ENCODE measurements around the gene PAX7.
"Not testable (repeated sequence)": the region's sequence is repeated elsewhere in the genome, so short reads cannot be mapped to it uniquely, and the experiment has no call there.

The PAX7 gene

GRCh38 chr1:18730321-18730720 lies 99.7 kb downstream of the PAX7 start:
- no peak for DNase-seq (ENCODE audit: low read depth in 2 of 2)

DNA sequence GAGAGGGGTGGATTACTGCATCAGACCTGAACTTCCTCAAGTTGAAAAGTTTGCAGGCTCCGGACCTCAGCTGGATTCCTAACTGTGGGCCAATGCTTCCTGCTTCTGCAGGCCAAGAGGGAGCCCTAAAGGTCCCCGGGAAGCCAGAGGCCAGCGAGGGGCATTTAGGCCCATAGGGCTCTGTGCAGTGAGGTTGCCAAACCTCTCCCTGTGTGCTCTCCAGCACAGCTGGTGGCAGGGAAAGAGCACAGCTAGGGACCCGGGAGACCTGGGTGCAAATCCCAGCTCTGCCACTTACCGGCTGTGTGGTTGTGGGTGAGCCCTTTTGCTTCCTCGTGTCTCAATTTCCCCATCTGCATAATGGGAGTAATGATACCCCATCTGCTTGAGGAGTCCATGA lies 100.5 kb downstream of the PAX7 start:
- DNase-seq (ENCODE audit: low read depth in 2 of 2) = no peak

GRCh38 chr1:18731591-18732235 lies 101.1 kb downstream of the PAX7 start:
- no peak for DNase-seq (ENCODE audit: low read depth in 2 of 2)

DNA sequence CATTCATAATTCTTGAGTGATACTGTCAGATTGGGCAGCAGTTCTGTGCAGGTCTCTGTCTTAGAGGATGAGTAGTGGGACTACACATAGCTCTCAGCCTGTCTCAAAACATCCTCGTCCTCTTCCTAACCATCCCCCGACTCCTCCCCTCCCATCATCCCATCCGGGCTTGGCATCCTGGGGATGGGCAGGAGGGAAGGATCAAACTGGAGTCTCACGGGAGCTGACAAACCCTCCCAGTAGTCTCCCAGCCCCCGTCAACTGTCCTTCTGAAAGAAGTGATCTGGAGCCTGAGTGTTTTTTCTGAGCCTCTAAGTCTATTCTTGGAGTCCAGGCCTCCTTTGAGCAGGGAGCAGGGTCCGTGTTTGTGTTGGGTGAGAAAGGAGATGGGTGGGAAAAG lies 102.0 kb downstream of the PAX7 start:
- no peak for DNase-seq (ENCODE audit: low read depth in 2 of 2)

DNA sequence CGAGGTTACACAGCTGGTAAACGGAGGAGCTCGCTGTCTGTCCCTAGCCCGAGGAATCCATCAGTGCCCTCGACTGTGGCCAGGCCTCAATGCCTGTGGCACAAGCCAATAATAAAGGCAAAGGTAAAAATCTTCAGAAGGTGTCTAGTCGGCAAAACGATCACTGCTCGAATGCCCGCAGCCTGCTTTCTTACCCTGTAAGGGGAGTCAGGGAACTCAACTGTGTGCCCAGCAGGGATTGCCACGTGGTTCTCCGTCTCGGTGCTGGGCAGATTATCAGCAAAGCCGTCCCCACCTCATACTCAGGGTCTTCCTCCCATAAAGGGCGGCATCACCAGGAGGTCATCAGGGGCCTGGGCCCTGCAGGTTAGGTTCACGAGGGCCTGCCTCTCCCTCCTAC lies 103.4 kb downstream of the PAX7 start:
- DNase-seq (ENCODE audit: low read depth in 2 of 2) = no peak

GRCh38 chr1:18734461-18735223 lies 104.0 kb downstream of the PAX7 start:
- DNase-seq (ENCODE audit: low read depth in 2 of 2) = no peak

DNA sequence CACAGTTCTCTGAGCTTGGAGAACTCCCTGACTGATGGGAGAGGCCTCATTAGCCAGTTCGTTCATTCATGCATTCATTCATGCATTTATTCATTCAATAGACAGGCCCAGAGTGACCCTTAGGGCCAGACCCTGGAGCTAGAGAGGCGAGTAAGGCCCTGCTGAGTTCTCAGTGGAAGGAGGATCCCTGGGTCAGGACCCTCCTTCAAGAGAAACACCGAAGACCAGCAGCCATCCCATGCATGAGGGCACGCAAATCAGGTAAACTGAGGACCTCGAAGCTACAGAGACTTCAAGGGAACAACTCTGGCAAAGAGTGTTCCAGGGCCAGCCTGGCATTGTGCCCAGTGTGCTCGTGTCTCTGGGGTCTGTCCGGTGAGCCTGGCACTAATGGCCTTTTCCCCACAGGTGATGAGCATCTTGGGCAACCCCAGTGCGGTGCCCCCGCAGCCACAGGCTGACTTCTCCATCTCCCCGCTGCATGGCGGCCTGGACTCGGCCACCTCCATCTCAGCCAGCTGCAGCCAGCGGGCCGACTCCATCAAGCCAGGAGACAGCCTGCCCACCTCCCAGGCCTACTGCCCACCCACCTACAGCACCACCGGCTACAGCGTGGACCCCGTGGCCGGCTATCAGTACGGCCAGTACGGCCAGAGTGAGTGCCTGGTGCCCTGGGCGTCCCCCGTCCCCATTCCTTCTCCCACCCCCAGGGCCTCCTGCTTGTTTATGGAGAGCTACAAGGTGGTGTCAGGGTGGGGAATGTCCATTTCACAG lies 104.8 kb downstream of the PAX7 start:
- no peak for DNase-seq (ENCODE audit: low read depth in 2 of 2)

- DNase-seq (ENCODE audit: low read depth in 2 of 2) = no peak
These were observed 106.3 kb downstream of the PAX7 start for GRCh38 chr1:18736958-18737357.

DNA sequence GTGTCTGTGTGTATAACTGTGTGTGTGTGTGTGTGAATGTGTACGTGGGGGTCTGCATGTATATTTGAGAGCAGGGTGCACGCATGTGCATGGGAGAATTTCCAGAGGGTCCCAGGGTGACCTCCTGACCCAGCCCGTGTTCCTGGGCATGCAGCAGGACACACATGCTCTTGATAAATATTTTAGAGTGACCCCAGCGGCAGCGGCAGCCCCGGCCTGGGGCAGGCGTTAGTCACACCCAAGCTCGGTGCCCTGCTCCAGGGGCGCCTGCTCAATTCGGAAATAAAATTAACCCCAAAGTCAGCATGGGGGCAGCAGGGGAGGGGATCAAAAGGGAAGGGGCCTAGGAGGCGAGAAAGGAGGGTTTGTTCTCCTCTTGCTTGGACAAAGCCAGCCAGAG lies 107.5 kb downstream of the PAX7 start:
- no peak for DNase-seq (ENCODE audit: low read depth in 2 of 2)

DNA sequence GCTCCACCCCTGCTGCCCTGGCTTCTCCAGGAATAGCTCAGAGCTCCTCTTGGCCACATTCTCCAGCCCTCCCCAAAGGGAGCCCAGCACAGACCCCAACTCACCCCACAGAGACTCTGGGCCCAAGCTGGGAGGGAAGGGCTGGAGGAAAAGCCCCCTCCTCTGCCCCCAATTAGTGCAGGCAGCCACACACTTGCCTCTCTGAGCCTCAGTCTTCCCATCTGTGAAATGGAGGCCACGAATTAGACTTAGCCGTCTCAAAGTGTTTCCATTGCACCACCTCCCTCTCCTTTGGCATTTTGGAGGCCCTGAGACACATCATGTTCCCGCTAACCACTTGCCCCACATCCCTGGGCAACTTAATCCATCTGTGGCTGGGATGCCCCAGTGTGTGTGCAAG lies 108.0 kb downstream of the PAX7 start:
- DNase-seq (ENCODE audit: low read depth in 2 of 2) = no peak

DNA sequence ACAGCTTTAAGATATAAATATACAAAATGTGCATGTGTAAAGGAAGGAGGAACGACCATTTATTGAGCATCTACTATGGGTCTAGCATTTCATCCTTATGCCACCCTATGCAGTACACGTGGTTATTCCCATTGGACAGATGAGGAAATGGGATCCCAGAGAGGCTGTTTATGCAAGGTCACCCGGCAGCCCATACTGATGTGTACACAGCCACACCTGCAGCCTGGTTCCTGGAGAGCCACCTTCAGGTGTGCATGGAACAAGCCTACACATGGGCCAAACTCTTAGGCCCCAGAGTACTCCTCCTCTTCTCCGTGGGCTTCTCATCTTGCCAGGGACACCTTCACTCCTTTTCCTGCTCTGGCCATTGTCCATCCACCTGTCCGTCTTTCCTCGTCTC lies 108.8 kb downstream of the PAX7 start:
- no peak for DNase-seq (ENCODE audit: low read depth in 2 of 2)

DNA sequence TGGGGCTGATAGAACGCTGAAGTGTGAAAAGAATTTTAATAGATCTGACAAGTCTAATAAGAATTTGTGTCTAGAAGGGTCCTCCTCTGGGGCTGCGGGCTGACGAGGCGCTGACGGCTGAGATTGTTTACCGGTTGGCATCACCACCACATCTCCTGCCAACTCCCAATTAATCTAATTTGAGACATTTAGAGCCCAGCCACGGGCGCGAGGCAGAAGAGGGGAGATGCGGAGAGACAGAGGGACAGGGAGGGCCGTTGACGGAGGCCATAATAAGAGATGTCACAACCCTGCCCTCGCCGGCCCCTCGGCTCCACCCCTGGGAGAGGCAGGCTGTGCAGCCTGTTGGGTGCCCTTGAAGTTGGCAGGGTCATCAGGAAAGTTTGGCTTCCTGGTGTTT lies 109.3 kb downstream of the PAX7 start:
- DNase-seq (ENCODE audit: low read depth in 2 of 2) = no peak

DNA sequence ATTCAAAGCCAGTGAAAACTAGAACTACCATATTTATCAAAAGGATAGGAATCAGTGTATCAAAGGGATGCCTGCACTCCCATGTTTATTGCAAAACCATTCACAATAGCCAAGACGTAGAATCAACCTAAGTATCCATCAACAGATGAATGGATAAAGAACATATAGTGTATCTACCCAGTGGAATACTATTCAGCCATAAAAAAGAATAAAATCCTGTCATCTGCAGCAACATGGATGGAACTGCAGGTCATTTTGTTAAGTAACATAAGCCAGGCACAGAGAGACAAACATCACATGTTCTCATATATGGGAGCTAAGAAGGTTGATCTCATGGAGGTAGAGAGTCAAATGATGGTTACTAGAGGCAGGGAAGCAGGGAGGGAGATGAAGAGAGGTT lies 110.0 kb downstream of the PAX7 start:
- no peak for DNase-seq (ENCODE audit: low read depth in 2 of 2)

DNA sequence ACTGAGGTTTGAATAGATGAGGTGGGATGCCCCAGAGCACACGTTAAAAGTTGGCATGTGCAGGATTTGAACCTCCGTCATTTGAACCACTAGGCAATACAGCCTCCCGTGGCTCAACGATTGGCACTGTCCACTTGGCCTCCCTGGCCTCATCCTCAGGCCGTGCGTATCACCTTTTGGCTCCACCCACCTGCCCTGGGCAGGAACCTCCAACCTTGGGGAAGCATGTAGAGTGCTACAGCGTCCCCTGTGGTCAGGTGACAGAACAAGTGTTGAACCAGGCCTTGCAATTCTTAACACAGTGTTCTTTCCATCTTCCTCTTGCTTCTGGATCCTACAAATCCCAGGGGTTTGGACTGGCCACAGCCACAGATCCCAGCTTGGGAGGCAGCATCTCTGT lies 112.6 kb downstream of the PAX7 start:
- DNase-seq (ENCODE audit: low read depth in 2 of 2) = no peak

GRCh38 chr1:18744381-18744780 lies 113.7 kb downstream of the PAX7 start:
- not testable (repeated sequence) for DNase-seq (ENCODE audit: low read depth in 2 of 2)

GRCh38 chr1:18746981-18747380 lies 116.3 kb downstream of the PAX7 start:
- no peak for DNase-seq (ENCODE audit: low read depth in 2 of 2)

DNA sequence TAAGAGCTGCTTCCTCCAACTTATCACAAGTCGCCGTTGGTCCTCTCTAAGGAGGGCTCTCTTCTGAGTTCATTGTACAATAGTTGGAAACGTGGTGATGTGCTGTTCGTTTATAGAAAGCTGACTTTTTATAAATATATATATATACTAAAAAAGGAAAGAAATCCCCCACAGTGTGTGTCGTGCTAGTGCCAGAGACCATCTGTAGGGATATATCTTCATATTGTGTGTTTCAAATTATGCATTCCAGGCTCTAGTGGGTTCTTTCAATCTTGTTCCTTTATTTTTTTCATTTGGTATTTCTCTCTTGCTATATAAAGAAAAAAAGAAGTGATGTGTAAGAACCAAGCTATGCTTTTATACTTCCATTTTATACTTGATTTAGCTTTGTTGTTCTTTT lies 117.0 kb downstream of the PAX7 start:
- no peak for DNase-seq (ENCODE audit: low read depth in 2 of 2)

DNA sequence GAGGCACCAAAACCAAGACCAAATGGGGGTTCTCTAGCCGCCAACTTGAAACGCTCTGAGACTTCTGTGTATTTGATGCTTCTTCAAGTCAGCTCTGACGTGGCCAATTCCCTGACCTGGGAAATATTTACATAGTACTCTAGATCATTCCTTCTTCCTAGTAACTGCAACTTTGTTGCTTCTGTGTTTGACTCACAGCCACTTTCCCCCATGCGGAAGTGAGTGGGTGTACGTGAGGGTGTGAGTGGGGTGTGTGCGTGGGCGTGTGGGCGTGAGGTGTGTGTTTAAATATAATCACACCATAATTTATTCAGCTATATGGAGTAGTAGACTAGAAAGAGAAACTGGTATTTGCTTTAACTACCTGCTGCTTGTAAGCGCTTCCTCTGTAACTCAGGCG lies 117.8 kb downstream of the PAX7 start:
- no peak for DNase-seq (ENCODE audit: low read depth in 2 of 2)

GRCh38 chr1:18749569-18749968 lies 118.9 kb downstream of the PAX7 start:
- no peak for DNase-seq (ENCODE audit: low read depth in 2 of 2)

- DNase-seq (ENCODE audit: low read depth in 2 of 2) = no peak
These were observed 120.0 kb downstream of the PAX7 start for GRCh38 chr1:18750600-18750999.

GRCh38 chr1:18751425-18751824 lies 120.8 kb downstream of the PAX7 start:
- no peak for DNase-seq (ENCODE audit: low read depth in 2 of 2)

GRCh38 chr1:18752409-18752808 lies 121.8 kb downstream of the PAX7 start:
- DNase-seq (ENCODE audit: low read depth in 2 of 2) = no peak

- no peak for DNase-seq (ENCODE audit: low read depth in 2 of 2)
These were observed 129.5 kb downstream of the PAX7 start for GRCh38 chr1:18760156-18760555.

Data from stimulated activated CD4-positive, alpha-beta T cell treated with anti-CD3 and anti-CD28 coated beads, Interleukin-4, amount 100 ng/mL, for 48 hours (primary cell).